ENCODE measurements around the gene SCN5A.
A peak's percentile ranks its signal among the peaks of the same experiment; 100 is the strongest.

Gene SCN5A

DNA sequence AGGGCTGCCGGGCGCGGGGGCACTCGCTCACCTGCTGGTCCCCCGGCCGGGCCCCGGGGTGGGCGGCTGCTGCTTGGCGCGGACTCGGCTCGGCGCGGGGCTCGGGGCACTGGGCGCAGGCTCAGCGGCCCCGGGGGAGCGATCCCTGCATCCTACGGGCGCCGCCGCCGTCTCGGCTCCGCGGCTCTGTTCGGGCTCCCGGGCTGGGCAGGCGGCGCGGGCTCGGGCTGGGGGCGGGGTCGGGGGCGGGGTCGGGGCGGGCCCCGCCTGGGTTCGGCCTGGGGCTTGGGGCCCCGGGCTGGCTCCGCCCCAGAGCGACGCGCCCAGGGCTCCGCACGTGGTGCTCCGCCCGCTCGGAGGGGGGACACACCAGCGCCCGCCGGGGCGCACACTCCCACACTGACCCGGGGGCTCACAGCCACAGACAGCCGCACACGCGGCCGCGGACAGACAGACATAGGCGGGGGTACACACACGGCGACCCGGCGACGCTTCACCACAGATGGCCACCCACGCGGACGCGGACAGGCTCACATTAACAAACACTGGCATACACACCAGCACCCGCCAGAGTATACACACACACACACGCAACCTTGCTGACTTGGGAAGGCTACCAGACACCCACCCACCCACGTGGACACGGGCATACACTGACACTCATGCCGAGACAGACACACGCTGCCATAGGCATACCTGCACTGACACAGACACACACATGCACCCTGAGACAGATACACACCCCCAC is at the start of gene SCN5A:
Gene SCN5A (minus strand): TSS at position 188 of the 748 bp plus-strand sequence. CDS start 16,380 bp downstream, outside the sequence.
- DNase-seq (ENCODE audit: low spot score) = no peak

DNA sequence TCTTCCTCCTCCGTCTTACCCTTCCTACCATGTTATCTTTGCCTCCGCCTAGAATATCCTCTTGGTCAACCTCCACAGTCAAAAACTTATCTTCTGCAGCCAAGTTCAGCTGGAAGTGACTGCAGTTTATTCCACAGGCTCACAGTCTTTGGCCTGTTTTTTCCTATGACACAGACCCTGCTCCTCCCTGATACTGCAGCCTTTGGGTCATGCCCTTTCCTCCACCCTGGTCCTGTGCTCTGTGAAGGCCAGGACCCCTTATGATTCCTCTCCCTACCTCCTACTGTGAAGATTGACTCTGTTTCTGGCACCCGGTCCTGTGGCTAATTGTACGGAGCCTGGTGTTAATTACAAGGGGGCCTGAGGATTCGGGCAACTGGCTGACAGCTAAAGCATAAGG is 49.3 kb upstream of the SCN5A start:
- no peak for DNase-seq (ENCODE audit: low spot score)

DNA sequence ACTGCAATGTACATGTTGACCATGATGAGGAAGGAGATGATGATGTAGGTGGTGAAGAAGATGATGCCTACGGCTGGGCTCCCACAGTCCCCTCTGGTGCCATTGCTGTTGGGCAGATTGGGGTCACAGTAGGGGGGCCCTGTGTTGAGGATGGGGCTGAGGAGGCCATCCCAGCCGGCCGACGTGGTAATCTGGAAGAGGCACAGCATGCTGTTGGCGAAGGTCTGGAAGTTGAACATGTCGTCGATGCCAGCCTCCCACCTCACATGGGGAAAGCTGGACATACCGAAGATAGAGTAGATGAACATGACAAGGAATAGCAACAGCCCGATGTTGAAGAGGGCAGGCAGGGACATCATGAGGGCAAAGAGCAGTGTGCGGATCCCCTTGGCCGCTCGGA is 48.6 kb upstream of the SCN5A start:
- no peak for DNase-seq (ENCODE audit: low spot score)

DNA sequence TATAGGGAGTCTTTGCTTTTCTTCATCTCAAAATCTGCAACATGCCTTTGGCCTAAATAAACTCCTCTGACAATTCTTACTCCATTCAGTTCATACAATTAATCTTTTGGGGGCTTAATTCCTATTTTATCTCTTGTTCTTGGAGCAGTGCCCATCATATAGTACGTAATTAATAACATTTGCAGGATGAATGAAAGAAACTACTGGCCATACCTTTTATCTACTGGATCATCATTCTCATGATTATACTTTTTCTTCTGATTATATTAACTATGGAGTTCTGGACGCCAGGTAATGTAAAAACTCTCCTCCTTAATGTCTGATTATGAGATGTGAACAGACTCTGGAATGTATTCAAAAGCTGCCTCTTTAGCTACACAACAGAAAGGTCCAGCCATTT is 46.5 kb upstream of the SCN5A start:
- no peak for DNase-seq (ENCODE audit: low spot score)

DNA sequence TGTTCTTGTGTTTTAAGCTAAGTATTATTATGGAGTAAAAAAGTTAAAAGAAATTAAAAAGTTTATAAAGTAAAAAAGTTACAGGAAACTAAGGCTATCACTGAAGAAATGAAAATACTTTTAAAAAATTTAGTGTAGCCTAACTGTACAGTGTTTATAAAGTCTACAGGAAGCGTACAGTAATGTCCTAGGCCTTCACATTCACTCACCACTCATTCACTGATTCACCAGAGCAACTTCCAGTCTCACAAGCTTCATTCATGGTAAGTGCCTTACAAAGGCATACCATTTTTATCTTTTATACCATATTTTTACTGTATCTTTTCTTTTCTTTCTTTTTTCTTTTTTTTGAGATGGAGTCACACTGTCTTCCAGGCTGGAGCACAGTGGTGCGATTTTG is 40.7 kb upstream of the SCN5A start:
- peak; percentile 8 for DNase-seq (ENCODE audit: low spot score)

DNA sequence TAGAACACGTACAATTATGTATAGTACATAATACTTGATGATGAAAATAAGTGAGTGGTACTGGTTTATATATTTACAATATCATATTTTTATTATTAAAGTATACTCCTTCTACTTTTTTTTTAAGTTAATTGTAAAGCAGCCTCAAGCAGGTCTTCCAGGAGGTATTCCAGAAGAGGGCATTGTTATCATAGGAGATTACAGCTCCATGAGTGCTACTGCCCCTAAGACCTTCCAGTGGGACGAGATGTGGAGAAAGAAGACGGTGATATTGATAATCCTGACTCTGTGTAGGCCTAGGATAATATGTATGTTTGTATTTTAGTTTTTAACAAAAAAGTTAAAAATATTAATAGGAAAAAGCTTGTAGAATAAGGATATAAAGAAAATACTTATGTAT is 40.3 kb upstream of the SCN5A start:
- DNase-seq (ENCODE audit: low spot score) = no peak

DNA sequence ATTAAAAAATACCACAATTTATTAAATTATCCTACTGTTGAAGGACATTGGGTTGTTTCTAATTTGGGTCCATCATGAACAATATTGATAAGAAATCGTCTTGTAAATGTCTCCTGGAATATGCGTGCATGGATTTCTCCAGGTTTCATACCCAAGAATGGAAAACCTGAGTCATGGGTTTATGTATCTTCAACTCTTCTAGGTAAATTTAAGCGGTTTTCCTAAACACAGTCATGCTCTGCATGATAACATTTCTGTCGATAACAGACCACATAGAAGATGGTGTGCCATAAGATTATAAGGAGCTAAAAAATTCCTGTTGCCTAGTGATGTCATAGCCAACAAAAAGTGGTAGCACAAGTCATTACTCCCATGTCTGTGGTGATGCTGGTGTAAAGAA is 39.9 kb upstream of the SCN5A start:
- DNase-seq (ENCODE audit: low spot score) = no peak

DNA sequence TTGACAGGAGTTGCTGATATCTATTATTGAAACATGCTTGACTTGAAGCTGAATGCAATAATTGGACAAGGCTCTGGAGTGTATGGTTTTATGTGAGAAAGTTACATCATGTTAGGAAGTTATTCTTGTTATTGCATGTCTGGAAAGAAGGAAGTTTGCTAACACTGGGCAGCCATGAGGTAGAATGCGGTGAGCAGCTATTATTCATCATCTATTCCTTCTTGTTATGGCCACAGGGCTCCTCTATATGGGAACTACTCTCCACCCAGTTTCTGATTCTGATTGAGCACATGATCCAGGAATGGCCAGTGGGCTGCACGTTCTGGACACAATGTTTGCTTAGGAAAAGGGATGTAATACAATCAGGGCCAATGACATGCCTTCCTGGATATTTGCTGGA is 37.8 kb upstream of the SCN5A start:
- DNase-seq (ENCODE audit: low spot score) = no peak

DNA sequence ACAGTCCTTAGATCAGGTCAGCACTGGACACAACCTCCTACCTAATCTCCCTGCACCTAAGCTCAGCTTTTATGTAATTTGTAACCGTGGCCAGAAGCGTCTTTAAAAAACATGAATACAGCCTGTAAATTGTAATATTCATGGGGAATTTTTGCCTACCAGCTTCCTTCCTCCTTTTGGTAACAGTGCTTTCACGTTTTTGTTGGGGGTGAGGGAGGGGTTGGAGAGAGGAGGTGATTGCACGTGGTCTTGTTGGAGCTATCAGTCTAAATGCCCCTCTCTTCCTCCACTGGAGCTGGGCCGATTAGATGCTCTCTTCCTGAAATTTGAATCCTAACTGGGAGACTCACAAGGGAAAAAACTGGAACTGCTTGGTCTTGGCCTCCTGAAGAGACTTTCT is 35.1 kb upstream of the SCN5A start:
- DNase-seq (ENCODE audit: low spot score) = no peak

DNA sequence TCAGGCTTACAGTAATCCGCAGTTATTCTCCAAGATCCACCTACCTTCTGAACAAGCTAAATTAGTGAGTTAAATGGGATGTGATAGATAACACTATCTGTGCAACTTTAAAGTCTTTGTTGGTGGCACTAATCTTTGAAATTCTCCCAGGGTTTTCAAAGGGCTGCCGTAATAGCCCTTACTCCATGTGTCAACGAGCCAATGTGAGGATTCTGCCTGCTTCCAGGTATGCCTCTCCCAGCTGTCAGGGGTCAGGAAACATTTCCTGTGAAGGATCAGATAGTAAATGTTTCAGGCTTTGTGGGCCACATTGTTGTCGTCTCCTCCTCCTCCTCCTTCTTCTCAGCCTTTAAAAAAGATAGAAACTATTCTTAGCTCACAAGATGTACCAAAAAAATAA is 20.2 kb upstream of the SCN5A start:
- no peak for DNase-seq (ENCODE audit: low spot score)

DNA sequence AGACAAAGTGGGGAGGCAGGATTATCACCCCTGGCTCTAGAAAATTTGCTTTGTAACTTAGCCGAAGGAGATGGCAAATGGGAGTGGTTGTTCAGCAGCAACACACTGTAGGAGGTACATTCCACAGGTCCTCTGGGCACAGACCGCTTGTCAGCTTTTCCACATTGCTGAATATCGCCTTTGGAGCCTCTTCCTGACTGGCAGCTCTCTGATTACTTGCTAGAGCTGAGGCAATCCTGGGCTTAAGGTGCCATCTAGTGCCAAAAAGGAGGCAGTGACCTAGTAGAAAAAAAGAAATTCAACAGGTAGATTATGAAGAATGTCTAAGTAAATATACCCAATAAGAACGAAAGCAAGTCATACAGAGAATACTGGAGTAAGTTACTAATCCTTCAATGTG is 13.1 kb upstream of the SCN5A start:
- DNase-seq (ENCODE audit: low spot score) = peak; percentile 75

DNA sequence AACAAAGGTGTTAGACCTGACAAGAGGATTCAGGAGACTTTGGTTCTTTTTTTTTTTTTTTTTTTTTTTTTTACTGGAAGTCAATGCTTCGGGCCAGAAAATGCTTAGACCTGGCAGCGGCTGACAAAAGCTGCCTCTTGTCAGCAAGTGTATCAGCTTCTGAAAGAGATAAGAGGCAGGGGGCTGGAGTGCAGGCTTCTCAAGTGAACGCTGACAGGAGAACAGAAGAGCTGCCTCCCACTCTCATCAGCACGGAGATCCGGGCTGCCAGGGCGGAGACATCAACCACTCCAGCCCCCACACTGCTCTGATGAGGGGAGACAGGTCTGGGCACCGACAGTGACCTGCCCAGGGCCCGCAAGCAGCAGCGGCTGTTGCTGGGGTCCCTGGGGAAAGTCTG is 9.4 kb upstream of the SCN5A start:
- no peak for DNase-seq (ENCODE audit: low spot score)

DNA sequence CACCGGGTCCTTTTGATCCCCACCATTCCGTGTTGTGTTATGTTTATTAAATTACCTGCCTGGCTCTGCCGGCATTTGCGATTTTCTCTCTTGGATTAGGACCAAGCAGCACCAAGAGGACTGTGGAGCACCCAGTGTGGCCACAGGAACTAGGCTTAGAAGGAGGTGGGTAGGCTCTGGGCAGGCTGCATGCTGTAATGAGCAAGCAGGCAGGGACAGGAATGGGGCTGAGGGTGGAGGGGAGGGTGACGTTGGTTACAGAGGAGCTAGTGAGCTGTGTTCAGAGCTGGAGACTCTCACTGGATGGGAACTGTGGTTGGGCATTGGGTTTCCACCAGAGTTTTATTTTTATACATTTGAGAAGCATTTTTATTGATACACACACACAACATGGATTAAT is 7.9 kb upstream of the SCN5A start:
- DNase-seq (ENCODE audit: low spot score) = no peak

DNA sequence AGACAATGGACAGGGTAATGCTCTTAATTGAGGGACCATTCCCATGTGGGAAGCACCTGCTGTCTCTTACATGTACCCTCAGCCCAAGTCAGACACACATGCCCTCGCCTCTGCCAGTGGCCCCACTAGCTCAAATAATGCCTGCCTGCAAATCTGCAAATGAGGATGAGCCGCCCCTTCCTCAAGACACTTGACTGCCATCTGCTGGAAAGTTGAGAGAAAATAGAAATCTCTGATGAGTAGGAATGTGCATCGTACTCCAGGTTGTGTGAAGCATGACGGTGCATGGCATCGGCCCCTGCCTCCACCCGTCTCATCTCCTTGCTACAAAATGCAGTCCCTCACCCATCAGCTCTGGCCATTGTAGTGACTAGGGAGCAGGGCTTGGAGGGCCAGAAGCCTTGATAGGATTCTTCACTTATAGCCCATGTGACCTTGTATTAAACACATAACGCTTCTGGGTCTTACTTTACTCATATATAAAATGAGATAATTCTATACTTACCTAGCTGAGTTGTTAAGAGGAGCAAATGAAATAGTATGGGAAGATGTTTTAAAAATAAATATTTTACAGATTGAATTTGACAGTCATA is 6.3 kb upstream of the SCN5A start:
- peak; percentile 75 for DNase-seq (ENCODE audit: low spot score)

DNA sequence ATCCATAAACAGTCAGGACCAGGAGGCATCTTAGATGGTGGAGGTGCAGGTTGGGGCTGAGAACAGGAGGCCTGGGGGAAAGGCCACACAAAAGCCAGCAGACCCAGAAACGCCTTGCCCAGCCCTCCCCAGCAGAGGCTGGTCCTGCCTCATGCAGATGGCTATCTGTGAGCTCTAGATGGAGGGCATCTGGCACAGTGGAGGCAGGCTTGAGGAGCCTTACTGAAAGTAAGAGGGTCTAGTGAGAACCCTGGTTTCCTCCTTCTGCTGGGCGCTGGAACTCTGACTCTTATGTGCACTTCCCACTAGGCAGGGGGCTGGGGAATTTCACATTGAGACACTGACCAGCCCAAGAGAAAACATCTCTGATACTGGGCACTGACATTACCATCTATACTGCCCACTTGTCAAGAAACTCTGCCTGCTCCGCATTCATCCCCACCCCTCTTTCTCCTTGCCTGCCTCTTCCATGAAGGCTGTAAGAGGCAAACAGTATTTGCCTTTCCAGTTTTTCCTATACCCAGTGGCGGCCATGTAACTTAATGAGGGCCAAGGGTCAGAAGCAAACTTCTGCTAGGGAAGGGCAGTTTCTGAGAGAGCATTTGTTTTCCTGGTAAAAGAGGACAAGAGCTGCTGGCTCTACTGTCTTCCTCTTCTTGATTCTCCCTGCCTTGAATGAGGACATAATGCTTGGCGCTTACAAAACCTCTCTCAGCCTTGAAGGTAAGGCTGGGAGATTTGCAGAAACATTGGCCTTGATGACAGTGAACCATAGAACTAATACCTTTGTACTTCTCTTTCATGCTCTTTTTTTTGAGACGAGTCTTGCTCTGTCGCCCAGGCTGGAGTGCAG is 4.4 kb upstream of the SCN5A start:
- DNase-seq (ENCODE audit: low spot score) = no peak

DNA sequence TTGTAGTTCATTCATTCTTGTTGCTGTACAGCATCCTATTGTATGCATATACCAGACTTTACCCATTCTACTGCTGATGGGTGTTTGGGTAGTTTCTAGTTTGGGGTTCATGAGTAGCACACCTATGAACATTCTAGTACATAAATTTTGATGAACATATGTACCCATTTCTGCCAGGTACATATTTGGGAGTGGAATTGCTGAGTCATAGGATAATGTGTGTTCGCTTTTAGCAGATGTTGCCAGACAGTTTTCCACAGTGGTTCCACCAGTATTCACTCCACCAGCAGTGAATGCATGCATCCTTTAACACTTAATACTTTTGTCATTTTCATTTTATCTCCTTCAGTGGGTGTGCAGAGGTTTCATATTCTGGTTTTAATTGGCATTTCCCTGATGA is 3.4 kb upstream of the SCN5A start:
- DNase-seq (ENCODE audit: low spot score) = no peak

DNA sequence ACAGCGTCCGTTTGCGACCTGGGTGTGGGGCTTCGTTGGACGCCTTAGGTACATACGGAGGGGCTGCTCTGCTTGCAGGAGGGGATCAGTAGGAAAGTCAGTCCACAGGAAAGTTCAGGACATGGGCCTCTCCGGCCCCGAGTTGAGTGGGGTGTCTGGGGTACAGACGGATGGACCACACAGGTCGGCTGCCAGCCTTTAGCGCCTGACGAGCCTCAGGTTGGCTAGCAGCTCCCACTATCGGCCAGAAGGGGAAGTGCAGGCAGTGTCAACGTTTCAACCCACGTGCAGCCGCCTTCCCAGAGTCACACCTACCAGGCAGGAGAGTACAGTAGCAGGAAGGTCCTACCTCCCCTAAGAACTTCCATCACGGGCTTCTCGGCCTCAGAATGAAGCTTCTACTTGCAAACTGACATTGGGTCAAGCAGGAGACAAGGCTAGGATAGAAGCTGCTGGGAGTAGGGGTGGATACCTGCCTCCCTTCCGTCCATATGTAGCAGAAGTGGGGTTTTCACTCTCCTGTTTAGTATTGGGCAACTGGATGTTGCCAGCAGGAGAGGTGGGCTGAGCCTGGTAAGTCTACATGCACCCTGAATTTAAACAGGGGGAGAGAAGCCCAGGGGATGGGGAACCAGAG is 1.8 kb upstream of the SCN5A start:
- DNase-seq (ENCODE audit: low spot score) = peak; percentile 57

DNA sequence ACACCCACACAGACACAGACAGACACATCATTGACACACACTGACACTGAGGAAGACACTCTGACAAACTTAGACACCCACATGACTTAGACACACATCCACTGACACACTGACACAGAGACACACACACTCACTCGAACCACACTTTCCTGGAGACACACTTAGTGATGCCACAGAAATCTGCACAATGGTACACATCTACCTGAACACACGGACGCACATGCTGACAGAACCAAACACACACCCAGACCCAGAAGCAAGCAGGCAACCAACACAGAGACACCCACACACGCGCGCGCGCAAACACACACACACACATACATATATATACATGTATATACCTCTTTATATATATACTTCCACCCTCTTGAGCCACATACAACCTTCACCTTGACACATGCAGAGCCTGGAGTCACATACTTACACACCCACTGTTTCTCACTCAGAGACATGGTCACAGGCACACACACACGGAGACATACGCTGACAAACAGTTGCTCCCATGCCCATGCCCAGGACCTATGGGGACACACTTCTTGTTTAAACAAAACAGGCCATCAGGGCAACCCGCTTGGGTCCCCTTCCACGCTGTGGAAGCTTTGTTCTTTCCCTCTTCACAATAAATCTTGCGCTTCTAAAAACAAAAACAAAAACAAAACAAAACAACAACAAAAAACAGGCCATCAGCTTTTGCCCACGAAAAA is 913 bp upstream of the SCN5A start:
- no peak for DNase-seq (ENCODE audit: low spot score)

DNA sequence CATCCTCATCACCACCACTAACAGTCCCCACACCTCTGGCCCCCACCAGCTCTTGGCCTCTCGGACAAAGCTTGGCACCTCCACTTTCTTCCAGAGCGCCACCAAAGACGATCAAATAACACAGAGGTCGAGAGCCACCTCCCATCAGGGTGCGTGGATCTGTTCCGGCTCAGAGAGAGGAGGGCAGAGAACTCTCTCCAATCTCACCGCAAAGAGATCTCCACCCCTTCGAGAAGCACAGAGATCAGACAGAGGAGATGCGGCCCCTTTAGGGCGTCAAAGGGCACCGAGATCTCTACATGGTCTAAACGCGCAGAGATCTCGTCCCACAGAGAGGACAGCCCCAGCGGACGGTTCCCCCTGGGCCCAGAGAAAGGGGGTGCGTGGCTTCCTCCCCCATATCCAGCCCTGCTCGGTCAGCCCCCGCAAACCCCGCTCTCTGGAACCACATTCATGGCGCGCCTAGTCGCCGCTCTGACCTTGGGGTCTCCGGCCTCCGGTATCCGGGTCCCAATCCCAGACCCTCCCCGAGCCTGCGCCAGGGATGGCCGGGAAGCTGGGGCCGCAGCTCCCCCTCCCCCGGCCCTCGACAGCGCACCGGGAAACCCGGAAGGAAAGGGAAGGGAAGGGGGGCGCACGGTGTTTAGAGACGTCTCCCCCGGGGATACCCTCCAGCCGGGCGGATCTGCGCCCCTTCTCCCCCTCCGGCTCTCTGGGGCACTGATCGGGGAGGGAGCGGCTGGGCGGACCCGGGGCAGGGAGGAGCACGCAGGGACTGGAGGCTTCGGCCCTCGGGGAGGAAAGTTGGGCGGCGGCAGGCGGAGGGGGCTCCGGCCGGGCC is 608 bp downstream of the SCN5A start:
- DNase-seq (ENCODE audit: low spot score) = no peak

DNA sequence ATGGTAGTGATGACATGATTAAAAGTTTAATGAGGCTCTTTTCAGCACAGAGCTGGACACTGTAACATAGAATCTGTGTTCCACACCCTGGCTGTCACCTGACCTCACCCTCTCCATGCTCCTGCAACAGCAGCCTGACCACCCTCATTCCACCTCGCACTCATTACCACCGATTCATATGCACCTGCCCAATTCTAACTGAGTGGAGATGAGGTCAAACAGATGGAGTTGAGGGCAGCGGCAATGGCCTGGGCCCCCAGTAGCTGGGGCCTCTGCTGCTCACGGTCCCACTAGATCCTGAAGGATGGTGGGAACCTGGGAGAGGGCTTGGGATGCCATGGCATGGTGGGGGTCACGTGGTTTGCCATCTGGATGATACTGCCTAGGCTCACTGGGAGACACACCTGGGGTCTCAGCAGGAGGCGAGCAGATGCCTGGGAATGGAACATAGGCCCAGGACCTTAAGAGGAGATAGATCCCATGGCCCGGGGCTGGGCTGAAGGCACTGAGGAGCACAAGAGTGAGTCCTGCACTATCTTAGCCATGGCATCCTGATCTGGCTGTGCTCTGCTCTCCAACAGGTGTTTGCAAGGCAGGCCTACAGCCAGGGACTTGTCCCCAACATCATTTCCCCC is 1.3 kb downstream of the SCN5A start:
- DNase-seq (ENCODE audit: low spot score) = no peak
